ENCODE results near the gene PAH.
A peak's percentile ranks its signal among the peaks of the same experiment; 100 is the strongest.

PAH gene

DNA sequence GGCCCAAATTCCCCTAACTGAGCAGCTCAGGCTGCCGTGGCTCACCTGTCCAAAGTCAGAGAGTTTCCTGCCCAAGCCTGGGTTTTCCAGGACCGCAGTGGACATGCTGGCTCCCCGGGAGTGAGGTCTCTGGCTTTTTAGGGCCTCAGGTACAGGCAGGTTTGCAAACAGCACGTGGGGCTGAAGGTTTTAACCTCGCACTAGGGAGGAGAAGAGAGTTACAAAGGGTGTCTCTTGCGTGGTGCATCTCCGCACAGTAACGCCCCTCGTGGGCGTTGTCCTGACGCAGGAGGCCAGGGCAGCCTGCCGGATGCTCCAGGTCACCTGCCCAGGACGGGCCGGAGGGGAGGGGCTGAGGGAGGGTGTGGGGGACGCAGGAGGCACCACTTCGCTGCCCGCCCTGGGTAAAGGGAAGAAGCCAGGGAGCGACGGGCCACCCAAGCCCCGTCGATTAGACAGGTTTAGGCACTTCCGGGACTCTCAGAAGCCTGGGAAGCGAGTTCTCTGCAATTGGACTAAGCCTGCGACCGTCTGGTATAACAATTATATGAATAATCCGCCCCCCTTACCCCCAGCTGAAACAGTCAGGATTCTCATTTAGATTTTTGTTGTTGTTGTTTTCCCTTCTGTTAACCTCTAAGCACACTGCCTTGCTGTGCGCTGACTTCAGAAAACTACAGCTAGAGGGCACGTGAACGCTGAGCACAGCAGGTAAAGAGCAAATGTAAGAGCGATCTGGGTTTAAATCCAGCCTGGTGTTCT is at the start of gene PAH:
Gene PAH, minus strand, starts transcription at position 219 of the 762 bp plus-strand sequence. Its CDS starts 114 bp downstream, at position 105.
- no peak for DNase-seq (ENCODE audit: low spot score)

DNA sequence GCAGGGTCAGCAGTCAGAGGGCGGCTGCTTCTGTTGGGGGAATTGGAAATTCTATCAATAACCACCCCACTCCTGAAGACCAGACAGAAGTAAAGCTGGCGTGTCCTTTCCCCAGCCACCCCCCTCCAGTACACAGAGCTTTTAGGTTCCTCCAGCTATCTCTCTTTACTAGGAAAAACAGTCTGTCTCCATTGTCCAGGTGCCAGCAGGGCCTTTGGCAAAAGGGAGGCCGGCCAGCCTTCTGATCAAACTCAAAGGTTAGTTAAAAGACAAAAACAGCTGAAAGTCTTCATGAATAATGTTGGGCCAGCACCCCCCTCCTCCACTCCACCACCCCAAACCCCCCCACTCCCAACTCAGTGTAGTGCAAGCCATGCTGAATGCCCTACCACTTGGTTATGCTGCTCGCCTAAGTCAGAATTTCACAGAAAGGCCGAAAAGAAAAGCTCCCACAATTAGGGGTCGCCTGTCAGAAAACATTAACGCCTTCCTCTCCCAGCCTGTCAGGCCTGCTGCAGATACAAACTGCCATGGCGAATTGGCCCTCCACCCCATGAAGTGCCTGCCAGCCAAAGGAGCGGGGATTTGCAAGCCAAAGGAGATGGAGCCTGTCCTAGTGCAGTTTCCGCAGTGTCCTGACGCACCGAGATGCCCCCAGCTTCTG is 49.3 kb upstream of the PAH start:
- DNase-seq (ENCODE audit: low spot score) = no peak

DNA sequence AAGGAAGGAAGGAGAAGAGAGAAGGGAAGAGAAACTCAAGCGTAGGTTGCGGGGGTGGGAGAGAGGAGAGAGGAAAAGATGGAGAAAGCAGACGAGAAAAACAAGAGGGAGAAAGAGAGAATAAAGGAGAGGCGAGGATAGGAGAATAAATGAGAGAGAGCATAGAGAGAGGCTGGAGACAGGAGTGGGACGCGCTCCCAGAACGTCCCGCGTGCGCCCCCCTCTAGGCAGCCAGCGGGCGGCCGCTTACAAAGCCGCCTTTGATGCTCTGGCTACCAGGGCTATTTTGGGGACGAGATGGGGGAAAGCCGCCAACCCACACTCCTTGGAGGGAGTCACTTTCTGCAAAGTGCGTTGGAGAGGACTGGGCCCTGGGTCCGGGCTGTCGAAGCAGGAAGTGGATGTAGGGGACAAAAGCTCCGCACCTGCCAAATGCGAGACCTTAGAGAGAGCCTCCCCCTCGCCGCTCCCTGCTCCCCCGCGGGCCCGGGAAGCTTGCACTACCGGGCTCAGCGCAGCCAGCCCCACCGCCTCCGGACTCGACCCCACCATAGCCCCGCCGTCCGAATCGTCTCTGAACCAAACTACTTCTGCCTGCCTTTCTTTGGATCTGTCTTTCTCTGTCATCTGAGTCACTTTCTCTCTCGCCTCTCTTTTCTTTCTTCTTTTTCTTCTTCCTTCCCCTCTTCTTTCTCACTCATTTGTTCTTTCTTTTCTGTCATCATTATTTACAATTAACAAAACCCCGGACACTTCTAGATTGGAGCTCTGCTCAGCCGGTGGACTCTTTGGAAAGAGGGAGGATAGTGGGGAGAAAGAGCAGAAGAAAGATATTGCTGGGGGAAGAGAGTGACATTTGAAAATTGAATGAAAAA is 48.5 kb upstream of the PAH start:
- DNase-seq (ENCODE audit: low spot score) = no peak

DNA sequence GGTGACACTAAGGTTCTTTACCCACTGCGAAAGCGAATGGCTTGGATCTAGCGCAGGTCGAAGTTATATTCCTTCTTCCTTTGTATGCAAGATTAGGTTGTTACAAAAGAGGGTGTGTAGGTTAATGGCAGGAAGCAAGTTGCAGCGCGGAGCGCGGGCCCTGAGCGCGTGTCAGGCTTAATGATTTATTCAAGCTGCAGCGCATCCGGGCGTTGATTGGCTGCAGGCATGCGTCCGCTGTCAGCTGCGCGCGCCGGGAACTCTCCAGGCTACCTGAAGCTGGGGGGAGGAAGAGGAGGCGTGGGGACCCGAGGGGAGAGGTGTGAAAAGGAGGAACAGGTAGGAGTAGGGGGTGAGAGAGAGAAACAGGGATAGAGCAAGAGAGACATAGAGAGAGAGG is 47.8 kb upstream of the PAH start:
- no peak for DNase-seq (ENCODE audit: low spot score)

DNA sequence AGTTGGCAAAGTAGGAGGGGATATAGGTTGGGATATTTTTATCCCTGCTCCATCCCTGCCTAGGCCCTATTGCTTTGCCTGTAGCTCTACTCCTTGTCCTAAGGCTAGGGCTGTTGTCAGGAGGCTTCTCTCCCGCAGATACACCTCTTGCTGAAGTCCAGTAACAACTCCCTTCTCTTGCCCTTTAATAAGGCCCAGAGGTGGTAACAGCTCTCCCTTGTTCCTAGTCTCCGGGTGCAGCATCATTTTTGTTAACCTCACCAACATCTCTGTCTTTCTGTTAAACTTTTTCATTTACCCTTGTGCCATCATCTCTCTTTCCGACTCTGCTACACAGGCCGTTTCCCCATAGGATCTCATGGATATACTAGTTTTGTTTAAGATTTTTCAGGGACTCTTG is 46.8 kb upstream of the PAH start:
- no peak for DNase-seq (ENCODE audit: low spot score)

DNA sequence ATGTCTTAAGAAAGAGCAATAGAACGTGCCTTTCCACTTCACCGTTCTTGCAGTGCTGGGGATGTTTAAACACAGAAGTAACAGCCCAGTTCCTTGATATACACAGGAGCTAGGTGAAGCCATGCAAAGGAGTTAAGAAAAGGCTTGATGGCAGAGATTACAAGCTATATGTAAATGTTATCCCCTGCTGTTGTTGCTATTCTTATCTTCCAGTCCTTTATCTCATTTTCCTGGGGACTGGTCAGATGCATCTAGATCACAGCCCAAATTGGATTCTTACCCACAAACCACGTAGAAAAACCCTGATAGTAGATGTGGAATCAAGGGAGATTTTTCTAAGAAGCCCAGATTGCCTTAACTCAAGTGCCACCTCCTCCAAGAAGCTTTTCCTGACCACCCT is 45.9 kb upstream of the PAH start:
- no peak for DNase-seq (ENCODE audit: low spot score)

DNA sequence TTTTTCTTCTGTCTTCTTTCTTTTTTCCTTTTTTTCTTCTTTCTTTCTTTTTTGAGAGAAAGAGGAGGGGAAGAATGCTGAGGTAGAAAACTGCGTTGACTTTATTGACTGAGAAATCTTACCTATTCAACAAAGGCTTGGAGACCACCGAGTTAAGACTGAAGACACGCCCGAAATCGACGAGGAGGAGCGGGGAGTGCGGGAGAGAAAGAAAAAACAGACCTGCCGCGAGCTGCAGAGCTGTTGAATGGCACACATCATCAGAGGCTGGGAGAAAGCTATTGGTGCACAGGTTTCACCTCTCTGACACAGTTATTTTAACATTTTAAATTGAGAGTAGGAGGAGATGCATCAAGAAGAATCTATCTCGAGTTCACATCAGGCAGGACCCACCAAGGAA is 45.5 kb upstream of the PAH start:
- DNase-seq (ENCODE audit: low spot score) = no peak

DNA sequence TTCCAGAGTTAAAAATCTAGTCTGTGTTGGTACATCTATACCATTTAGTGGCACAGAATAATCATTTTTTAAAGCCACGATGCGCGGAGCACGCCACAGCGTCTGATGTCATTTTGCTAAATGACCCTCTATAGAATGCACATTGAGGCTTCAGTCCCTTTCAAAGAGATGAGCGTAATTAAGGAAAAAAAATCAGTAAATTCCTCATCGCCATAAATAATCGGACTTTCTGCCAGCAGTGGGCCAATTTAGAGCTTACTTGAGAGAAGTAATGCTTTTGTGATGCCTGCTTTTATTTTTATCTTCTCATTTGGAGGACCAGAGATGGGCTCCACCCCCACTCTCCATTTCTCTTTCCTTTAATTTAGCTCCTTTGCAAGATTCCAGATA is 44.4 kb upstream of the PAH start:
- no peak for DNase-seq (ENCODE audit: low spot score)

DNA sequence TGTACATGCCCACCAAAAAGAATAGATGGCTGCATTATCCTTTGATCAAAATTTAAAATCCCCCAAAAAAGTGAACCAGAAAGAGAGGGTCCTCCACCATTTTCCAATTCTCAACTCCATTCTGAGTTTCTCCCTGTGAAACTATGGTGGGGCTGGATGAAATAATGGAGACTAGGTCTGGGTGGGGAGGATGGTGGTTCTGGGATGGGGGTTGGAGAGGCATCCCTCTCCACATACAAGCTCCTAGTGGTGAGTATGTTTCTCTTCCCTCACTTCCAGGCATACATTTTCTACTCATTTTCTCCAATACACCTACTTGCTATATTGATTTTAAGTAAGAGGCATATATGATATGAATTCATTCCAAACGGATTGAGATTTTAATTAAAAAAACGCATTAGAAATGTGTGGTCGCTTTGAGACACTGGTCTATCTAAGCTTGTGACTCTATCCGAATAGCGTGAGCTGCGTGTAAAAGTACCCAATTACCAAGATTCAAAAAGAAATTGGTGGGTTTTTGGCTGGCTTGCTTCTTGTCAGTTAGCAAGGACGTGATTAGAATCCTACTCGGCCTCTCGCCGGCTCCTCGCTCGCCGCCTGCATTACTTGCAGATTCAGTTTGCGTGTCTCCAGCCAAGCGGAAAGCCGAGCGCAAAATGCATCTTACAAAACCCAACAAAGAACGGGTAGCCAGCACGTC is 43.9 kb upstream of the PAH start:
- DNase-seq (ENCODE audit: low spot score) = no peak

DNA sequence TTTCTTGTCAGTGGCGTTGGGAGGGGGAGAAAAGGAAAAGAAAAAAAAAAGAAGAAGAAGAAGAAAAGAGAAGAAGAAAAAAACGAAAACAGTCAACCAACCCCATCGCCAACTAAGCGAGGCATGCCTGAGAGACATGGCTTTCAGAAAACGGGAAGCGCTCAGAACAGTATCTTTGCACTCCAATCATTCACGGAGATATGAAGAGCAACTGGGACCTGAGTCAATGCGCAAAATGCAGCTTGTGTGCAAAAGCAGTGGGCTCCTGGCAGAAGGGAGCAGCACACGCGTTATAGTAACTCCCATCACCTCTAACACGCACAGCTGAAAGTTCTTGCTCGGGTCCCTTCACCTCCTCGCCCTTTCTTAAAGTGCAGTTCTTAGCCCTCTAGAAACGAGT is 42.3 kb upstream of the PAH start:
- no peak for DNase-seq (ENCODE audit: low spot score)

DNA sequence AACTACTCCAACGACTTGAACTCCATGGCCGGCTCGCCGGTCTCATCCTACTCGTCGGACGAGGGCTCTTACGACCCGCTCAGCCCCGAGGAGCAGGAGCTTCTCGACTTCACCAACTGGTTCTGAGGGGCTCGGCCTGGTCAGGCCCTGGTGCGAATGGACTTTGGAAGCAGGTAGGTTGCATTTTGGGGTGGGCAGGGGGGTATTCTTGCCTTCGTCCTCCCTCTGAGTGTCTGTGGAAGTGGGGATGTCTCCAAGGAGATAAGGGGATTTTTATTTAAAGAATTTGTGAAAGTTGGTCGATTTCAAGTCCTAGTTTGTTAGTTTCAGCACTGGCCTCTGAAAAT is 41.8 kb upstream of the PAH start:
- DNase-seq (ENCODE audit: low spot score) = no peak

DNA sequence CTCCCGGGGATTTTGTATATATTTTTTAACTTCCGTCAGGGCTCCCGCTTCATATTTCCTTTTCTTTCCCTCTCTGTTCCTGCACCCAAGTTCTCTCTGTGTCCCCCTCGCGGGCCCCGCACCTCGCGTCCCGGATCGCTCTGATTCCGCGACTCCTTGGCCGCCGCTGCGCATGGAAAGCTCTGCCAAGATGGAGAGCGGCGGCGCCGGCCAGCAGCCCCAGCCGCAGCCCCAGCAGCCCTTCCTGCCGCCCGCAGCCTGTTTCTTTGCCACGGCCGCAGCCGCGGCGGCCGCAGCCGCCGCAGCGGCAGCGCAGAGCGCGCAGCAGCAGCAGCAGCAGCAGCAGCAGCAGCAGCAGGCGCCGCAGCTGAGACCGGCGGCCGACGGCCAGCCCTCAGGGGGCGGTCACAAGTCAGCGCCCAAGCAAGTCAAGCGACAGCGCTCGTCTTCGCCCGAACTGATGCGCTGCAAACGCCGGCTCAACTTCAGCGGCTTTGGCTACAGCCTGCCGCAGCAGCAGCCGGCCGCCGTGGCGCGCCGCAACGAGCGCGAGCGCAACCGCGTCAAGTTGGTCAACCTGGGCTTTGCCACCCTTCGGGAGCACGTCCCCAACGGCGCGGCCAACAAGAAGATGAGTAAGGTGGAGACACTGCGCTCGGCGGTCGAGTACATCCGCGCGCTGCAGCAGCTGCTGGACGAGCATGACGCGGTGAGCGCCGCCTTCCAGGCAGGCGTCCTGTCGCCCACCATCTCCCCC is 41.2 kb upstream of the PAH start:
- DNase-seq (ENCODE audit: low spot score) = peak; percentile 11

DNA sequence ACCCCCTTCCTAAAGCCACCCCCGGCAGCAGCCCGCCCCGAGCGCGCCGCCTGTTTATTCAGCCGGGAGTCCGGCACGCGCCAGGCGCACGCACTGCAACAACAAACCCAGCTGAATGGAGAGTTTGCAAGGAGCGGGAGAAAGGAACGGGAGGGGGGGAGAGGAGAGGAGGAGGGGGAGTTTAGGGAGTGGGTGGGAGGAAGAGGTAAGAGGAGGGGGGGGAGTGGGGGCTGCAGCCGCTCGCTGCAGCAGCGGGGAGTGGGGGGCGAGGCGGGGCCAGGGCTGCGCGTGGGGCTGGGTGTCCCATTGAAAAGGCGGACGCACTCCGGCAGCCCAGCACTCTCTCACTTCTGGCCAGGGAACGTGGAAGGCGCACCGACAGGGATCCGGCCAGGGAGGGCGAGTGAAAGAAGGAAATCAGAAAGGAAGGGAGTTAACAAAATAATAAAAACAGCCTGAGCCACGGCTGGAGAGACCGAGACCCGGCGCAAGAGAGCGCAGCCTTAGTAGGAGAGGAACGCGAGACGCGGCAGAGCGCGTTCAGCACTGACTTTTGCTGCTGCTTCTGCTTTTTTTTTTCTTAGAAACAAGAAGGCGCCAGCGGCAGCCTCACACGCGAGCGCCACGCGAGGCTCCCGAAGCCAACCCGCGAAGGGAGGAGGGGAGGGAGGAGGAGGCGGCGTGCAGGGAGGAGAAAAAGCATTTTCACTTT is 40.5 kb upstream of the PAH start, which contains the start of gene ASCL1:
Gene ASCL1, plus strand, starts transcription at position 336 of the 712 bp plus-strand sequence. CDS start 571 bp downstream, outside the sequence.
- DNase-seq (ENCODE audit: low spot score) = peak; percentile 15

DNA sequence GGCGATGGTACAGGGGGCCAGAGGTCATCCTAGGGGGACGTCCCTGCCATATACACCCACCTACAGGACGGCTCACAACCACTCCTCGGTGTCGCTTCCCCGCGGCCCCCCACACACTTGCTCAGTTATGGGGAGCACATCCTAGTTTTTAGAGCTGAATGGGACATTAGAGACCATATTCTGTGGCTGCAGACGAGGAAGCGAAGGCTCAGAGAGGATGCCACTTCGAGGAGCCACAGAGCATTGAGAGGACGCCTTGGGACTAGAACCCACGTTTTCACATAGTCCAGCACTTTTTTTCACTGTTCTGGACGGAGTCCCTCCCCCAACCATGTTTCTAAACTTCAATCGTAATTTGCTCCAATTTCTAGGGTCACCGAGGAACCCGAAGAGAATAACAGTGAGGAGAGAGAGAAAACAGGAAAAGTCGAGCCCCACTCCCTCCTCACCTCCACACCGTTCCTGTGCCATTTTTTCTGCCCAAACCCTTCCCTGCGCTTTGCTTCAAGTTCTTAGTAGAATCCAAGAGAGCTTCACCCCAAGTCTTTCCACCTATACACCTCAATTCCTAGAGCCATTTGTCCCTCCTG is 39.8 kb upstream of the PAH start:
- DNase-seq (ENCODE audit: low spot score) = no peak

DNA sequence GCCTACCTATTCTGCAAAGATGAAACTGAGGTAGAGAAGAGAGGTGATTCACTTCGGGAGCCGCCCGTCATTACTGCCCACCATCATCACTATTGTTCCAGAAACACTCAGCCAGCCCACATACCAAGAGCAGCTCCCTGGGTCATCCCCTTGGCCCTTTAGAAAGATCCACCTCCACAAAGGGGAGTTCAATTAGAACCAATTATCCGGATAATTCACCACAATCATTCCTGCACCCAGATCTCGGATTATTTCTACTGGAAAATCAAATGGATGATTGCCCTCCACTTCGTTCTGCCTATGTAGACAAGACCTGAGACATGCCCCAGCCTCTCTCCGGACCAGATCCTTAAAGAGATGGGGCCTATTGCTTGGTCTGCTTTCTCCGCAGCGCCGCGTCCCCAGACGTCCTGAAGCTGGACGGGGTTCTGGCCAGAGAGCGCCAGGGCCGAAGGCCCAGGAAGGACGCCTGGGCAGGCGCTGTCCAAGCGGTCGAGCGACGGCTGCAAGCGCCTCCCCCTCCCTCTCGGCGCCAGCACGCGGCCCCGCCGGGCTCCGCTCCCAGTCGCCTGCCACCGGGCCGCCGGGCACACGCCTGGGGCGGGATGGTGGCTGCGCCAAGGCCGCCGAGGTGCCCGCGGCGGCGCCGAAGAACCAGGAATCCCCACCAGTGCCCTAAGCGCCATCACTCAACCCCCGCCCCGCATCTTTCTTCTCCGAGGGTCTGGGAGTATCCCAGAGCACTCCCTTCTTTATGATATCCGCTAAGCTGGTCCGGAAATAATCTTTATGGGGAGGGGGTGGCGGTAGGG is 39.1 kb upstream of the PAH start:
- no peak for DNase-seq (ENCODE audit: low spot score)

DNA sequence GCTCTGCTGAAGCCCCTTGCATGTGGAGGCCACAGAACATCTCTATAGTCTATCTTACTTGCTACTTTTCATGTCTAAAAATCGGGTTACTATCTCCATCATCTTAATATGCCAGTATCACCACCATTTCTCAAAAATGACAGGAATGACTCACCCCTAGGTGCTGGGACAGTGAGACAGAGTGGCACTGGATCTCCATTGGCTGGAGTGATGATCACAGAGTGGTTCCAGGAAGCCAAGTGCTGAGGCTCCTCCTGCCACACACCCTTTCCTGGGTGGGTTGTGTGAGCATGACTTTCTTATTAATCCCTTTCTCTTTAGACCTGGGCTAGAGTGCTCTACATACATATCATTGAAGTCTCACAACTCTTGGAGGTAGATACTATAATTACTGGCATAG is 37.1 kb upstream of the PAH start:
- DNase-seq (ENCODE audit: low spot score) = no peak

DNA sequence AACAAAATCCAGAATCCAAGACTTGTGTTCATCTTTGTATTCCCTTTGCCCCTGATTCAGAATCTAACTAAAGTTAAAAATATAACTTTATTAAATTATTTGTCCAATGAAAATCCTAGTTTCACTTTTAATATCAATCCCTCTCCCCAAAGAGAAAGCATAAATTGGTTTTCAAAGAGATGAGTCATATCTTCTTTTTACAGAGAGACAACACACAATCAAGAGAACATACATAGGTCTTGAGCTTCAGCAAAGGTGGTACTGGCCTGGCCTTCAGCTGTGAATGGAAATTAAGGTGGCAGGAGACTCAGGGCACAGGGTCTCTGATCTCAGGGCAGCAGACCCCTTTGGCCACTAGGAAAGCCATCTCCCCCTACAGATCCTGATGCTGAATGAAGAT is 36.2 kb upstream of the PAH start:
- DNase-seq (ENCODE audit: low spot score) = no peak

DNA sequence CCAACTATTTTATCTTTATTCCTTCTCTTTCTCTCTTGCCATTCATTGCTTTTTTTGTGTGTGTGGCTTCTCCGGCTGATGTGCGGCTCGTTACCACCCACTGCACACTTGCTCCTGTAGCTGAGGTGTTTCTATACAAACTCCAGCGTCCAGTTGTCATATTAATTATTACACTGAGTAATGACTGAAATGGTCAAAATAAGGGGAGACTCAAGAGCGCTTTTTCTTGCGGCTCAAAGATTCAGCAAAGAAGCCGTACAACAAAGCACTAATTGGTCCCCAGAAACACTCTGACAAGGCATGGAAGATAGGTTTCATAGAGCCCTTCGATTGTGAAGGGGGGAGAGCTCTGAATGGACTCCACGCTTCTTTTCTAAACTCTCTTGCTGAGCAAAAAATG is 34.8 kb upstream of the PAH start:
- DNase-seq (ENCODE audit: low spot score) = no peak

DNA sequence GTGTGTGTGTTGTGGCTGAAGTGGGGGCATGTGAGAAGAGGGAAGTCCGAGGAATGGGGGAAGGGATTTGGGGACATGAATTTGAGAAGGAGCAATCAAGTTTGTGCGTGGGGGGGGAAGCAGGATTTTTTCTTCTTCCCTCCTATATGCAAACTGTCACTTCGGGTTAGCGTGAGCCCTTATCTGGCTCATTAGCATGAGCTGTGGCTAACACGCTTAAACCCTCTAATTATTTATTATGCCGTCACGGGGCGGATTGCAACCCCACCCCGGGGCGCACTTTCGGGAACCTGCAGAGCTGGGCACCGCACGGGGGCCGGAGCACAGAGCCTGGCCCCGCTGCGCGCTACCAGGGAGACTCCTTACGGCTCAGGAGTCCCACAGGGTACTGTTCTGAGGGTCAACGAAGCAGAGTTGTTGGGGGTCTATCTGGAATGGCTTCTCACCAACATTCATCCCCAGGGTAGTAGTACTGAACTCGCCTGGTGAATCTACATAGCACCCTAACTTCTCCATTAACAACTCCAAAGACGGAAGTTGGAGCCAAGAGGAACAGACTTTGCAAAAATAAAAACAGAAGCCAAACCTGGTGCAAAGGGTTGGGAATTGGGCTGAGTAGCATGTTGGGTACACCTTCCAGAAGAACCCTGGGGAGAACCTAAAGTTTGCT is 34.0 kb upstream of the PAH start:
- no peak for DNase-seq (ENCODE audit: low spot score)
